Raji (cell line): ENCODE measurements around the gene LNPEP.

Experiments
- POLR2A ChIP-seq: IDR thresholded peaks from 2 replicates; pipeline ENCODE4 v1.6.1; 2011; ENCODE audit warnings: low read depth, low read length, control low read depth; ENCODE audit not compliant: insufficient read depth

The LNPEP gene

DNA sequence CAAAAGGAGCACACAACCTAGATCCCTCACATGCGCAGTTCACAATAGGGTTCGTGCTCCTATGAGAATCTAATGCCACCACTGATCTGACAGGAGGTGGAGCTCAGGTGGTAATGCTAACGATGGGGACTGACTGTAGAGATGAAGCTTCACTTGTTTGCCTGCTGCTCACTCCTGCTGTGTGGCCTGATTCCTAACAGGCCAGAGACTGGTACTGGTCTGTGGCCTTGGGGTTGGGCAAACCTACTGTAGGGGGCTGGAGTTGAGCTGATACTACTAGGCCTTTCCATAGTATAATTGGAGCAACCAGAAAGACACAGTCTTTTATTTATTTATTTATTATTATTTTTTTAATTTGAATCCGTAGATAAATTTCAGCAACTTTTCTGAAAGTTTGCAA is 5.3 kb downstream of the LNPEP start:
- TF ChIP-seq POLR2A, result no peak

DNA sequence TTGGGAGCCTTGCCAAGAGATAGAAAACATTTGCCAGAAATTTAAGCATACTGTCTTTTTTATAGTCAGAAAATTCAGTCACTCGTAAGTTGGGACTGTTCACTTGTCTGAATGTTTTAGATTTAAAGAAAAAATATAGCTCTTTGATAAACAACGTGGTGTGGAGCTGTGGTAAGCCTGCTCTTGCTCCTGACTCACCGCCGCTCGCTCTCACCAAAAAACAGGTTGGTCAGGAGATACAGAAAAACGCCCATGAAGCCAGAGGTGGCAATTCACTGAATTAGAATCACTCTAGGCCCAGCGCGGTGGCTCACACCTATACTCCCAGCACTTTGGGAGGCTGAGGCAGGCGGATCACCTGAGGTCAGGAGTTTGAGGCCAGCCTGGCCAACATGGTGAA is 6.2 kb downstream of the LNPEP start:
- no peak for TF ChIP-seq POLR2A

DNA sequence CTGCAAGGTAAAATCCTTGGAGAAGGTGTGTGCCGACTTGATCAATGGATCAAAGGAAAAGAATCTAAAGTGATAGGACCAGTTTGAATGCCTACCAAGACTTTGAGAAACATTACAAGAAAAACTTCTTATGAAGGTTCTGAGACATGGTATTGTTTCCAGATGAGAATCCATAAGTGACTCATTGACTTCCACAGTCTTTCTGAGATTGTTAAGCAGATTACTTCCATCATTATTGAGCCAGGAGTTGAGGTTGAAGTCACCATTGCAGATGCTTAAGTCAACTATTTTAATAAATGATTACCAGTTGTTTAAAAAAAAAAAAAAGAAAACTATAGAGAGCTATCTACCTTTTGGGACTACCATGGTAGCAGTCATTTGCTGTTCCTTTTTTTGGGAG is 7.0 kb downstream of the LNPEP start:
- no peak for TF ChIP-seq POLR2A

DNA sequence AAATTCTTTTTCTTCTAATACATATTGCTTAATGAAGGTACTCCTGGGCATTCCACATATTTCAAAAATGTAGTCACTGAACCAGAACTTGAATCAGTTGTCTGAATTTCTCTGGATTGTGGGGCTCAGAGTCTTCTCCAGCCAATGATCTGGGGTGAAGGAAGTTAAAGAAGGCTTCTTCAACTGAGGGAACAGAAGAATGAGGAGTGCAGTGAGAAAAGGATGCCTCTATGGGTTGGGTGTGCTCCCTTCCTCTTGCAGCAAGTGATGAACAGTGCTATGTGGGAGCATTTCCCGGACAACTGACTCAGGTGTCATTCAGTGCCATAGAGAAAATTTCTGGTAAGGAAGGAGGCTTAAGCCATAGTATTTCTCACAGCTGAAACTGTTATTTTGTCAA is 7.9 kb downstream of the LNPEP start:
- no peak for TF ChIP-seq POLR2A

DNA sequence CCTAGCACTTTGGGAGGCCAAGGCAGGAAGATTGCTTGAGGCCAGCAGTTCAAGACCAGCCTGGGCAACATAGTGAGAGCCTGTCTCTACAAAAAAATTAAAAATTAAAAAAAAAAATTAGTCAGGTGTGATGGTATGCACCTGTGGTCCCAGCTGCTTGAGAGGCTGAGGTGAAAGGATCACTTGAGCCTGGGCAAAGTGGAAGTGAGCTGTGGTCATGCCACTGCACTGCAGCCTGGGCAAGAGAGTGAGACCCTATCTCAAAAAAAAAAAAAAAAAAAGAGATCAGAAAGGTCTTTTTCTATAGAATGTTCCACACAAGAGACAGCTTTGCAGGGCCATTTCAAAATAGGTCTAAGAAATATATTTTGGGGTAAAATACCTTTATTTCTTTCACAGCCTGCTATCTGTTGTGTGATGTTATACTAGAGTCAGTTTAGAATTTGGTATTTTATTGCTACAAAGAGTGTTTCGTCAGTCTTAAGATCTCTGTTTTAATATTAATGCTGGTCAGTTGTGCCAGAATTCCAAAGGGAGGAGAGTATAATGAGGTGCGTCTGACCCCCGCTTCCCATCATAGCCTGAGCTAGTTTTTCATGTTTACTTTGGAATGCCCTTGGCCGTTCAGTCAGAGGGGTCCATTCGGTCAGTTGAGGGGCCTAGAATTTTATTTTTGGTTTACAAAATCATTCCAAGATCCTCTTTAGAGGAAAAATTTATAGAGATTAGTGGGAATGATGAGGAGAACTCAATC is 9.4 kb downstream of the LNPEP start:
- no peak for TF ChIP-seq POLR2A

DNA sequence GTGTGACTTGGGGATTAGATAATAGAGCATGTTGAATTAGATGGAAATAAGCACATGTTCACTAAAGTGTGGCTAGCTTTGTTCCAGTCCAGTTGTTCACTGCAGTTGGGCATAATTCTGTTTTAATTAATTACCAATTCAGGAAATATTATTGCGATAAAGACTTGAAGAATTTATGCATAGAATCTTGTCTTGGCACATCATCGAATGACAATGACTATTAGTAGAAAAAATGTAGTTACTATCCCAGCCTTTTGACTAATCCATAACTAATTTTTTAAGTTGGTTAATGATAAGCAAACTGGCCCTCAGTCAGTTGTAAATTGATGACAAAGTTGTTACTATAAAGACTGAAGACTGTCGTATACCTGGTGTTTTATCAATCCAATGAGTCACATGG is 10.5 kb downstream of the LNPEP start:
- no peak for TF ChIP-seq POLR2A

DNA sequence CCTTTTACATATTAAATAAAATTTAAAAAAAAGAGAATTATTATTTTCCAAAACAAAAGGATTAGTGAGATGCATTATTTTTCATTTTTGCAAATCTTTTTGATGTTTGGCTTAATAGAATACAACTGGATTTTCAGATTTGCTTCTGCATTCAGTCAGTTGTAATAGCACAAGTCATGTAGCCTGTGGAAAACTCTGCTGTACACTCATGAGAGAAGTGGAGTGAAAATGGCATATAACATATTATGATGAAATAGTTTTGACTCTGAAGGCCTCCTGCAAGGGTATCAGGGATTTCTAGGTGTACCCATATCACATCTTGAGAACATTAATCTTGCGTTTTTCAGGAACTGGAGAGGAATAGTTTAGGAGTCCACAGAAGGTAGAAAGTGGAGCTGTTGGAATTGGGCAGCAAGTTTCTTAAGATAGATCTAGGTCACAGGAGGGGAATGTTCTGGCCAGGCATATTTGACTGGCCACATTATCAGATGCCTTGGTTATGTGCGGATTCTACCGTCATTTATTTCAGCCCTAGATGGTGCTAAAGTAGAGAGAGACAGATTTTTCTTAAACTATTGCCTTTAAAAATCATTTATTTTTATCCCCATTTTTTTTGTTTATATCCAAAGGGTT is 16.4 kb downstream of the LNPEP start:
- no peak for TF ChIP-seq POLR2A

DNA sequence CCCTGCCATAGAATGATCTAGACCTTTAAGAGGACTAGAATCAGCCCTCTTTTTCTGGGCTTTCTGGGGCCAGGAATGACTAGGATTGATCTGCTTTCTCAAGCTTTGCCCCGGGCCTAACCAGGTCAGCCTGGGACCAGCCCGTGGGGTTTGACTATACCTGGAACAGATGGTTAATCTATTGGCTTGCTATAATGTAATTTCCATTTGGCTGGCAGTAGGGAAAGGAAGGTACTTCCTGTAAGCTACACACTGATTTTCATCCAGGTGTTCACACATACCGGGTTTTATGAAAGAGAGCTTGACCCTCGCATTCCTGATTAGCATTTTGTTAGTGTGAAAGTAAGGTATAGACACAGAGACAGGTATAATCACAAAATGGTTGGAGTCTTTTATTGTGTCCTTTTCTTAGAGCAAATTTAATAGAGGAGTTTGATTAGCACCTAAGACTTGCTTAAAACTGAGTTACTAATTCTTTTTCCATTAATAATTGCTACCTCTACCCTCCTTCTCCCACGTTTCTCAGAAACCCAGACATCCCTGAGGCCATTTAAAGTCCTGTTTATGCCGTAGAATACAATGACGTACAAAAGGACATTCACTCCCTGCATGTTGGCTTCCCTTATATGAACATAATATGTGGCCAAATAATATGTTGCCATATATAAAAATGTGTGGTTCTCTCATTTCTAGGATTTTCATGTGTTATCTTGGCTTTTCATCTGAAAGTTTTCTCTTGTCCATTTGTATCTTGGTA is 17.3 kb downstream of the LNPEP start:
- TF ChIP-seq POLR2A, result no peak

DNA sequence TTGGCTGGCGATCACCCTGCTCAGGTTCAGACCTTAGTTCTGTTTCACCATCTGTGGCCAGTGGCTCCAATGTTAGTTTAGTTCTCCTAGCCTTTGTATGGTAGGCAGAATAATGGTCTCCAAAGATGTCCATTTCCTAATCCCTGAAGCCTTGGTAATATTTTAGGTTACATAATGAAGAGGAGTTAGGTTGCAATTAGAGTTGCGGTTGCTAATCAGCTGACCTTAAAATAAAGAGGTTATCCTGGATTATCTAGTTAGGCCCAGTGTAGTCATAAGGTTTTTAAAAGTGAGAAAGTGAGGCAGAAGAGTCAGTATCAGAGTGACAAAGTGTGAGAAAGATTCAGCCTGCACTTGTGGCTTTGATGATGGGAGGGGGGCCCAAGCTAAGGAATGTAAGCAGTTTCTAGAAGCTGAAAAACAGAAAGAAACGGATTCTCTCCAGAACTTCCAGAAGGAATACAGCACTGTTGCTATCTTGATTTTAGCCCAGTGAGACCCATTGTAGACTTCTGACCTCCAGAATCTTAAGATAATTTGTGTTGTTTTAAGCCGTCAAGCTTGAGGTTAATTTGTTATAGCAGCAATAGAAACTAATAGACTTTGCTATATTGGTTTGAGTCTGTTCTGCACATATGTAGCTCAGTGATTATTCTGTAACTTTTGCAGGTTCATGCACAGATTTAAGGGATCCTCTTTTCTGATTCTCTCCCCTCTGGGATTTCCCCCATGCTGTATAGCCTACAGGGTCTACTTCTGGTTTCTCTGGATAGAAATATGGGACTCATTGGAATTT is 21.6 kb downstream of the LNPEP start:
- TF ChIP-seq POLR2A, result no peak

DNA sequence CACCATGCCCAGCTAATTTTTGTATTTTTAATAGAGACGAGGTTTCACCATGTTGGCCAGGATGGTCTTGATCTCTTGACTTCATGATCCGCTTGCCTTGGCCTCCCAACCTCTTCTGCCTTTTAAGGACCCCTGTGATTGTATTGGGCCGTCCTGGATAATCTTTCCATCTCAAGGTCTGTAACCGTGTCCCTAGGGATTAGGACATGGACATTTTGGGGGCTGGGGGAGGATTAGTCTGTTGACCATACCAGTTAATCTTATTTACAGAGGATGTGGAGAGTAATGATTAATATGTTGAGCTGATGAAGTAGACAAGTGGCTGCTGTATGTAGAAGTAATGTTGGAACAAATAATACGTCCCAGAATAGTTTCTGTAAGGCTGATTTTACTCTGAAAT is 23.1 kb downstream of the LNPEP start:
- no peak for TF ChIP-seq POLR2A

DNA sequence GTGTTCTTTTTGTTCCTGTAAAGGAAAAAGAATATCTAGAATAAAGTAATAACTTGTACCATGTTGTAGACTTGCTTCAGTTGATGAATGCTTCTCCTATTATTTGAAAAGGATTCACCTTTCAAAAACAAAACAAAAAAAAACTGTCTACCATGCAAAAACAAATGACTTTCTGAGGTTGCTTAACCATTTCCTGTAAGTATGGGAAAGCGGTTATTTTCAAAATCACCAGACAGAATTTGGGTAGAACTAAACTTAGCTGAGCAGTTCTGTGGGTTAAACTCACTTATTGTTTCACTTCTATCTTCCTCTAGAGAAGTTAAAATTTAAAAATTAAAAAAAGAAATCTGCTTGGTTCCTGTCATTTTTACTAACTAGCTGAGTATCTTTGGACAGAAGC is 25.2 kb downstream of the LNPEP start:
- no peak for TF ChIP-seq POLR2A

DNA sequence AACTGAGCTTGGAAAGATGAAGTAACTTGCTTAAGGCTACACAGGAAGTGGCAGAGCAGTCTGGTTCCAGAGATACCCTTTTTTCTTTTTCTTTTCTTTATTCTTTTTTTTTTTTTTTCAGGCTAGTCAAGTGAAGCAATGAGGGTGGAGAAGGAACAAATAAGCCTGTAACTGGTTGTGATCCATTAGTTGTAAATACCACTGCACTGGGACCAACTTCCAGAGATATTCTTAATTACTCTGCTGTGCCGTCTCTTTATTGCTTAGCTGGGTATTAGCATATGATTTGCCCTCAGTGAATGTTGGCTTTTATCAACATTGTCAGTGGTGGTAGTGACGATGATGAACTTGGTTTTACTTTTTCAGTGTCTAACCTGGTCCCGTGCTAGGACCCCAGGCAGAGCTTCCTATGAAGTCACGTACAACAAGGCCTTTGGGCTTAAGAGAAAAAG is 26.7 kb downstream of the LNPEP start:
- no peak for TF ChIP-seq POLR2A

DNA sequence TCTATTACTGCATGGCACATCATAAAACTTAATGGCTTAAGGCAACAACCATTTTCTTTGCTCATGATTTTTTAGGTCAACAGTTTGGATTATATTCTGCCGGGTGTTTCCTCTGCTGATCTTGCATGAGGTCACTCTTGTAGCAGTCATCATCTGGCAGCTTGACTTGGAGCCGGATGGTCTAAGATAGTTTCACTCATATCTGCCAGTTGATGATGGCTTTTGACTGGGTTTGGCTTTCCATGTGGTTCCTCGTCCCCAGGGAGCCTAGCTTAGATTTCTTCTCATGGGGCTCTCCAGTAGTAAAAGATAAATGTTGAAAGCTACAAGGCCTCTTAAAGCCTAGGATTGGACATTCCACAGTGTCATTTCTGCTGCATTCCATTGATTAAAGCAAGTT is 27.4 kb downstream of the LNPEP start:
- no peak for TF ChIP-seq POLR2A

DNA sequence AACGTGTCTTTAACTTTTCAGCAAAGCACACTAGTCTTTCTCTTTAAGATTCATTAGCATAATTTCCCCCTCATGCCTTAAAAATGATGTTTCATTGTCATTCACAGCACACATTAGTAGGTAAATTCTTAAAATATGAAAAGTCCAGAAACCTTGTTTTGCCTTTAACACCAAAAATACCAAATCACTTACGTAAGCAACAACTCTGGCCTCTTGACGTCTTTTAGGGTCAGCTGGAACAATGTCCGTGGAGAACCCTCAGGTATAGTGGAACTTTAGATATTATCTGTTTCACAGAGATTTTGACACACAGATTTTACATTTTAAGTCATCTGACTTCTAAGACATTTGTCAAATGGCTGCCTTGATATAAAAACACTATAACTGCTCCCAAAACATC is 30.9 kb downstream of the LNPEP start:
- TF ChIP-seq POLR2A, result no peak

DNA sequence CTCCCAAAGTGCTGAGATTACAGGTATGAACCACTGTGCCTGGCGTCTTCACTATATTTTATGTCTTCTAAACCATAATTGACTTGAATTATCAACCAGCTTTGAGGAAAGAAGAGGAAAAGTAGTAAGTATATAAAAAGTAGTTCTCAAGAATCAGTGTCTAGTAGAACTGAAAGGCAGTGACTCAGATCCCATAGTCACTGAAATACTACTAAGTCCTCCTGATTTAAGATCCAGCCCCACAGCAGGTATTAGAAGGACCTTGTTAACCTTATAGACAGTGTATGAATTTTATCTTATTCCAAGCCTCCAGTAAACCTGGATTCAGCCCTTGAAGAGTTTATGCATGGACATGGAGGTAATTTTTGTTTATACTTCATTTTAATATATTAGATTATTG is 31.5 kb downstream of the LNPEP start:
- no peak for TF ChIP-seq POLR2A
